ENCODE results near the gene TCTN3.
"Not testable (repeated sequence)": the region's sequence is repeated elsewhere in the genome, so short reads cannot be mapped to it uniquely, and the experiment has no call there.

Gene TCTN3, protein sequence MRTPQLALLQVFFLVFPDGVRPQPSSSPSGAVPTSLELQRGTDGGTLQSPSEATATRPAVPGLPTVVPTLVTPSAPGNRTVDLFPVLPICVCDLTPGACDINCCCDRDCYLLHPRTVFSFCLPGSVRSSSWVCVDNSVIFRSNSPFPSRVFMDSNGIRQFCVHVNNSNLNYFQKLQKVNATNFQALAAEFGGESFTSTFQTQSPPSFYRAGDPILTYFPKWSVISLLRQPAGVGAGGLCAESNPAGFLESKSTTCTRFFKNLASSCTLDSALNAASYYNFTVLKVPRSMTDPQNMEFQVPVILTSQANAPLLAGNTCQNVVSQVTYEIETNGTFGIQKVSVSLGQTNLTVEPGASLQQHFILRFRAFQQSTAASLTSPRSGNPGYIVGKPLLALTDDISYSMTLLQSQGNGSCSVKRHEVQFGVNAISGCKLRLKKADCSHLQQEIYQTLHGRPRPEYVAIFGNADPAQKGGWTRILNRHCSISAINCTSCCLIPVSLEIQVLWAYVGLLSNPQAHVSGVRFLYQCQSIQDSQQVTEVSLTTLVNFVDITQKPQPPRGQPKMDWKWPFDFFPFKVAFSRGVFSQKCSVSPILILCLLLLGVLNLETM

DNA sequence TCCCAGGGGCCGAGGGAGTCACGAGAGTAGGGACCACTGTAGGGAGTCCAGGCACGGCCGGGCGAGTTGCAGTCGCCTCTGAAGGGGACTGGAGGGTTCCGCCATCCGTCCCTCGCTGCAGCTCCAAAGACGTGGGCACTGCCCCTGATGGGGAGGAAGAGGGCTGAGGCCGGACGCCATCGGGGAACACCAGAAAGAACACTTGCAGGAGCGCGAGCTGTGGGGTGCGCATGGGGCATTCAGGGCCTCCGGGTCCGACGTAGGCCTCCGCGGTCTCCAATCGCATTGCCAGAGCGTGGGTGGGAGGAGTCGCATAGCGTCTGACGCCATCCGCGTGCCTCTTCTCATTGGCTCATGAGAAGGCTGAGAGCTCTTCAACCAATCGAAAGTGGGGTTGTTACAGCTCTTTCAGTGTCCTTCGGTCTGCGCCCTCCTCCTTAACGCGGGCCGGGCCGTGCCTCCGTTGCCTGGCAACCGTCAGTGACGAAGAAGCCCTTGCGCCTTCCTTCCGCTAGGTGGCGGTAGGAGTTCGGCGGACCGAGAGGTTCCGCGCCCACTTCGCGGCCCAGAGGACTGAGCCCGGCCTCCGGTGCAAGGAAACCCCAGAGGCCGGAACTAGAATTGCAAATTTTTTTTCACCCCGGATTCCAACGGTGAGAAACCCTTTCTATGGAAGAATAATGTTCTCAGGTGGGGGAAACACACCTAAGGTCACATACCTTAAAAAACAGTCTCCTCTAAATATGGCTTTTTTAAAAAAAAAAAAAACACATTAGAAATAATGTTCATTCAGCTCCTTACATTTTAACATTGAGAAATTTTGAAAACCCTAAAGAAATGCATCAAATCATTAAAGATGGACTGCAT lies at the start of gene TCTN3:
Gene TCTN3, minus strand, starts transcription at position 260 of the 867 bp plus-strand sequence. Its CDS starts 28 bp downstream, at position 232.
- DNase-seq = peak; percentile 85

DNA sequence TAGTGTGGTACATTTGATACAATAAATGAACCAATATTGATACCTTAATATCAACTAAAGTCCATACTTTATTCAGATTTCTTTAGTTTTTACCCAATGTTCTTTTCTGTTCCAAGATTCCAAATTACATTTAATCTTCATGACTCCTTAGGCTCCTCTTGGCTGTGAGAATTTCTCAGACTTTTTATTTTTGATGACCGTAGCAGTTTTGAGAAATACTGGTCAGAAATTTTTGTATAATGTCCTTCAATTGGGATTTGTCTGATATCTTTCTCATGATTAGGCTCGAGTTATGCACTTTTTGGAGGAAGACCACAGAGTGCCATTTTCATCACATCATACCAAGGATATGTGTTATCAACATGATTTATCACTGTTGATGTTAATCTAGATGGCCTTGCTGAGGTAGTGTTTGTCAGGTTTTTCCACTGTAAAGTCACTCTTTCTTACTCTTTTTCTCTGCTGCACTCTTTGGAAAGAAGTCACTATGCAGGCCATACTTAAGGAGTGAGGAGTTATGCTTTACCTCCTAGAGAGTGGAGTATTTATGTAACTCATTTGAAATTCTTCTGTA lies 49.3 kb upstream of the TCTN3 start:
- DNase-seq = no peak

DNA sequence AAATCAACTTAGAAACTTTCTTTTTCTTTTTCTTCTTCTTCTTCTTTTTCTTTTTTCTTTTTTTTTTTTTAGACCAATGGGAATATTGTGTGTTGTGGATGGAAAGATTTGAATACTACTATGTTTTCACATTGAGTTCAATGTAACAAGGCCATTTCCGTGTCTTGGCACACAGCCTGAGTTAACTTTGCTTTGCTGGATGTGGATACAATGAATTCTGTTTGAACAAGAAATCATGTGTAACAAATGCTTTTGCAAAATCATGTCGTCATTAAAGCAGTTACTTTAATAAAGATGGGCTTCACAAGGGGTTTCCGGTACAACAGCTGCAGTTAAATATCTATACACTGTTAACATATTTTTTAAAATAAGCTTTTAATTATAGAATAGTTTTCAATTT lies 48.8 kb upstream of the TCTN3 start:
- no peak for DNase-seq

DNA sequence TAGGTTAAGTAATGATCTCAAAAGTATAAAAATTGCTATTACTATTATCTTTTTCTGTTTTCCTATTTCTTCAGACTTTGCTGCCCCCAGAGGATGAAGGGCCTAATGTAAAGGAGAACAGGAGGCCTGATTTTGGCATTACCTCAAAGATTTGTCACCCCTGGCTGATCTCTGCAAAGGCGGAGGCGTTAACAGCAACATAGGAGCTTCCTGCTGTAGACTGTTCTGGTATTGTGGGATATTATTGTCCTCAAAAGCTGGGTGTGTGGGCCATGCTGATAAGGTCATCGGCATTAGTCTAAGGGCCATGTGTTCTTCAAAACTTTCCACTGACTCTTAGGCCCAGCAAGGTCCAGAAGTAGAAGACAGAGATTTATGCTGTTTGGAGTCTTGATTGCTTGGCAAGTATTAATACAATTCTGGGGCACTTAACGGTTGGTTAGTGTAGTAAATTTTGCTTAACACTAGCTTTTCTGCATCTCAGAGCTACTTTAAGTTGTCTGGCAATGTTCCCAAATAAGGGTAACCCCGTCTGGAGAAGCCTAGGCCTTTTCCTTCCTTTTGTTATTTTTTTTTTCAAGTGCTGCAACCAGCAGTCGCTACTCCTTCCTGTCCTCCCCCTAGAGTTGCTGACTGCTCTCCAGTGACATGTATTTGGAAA lies 48.2 kb upstream of the TCTN3 start:
- DNase-seq = peak; percentile 10

DNA sequence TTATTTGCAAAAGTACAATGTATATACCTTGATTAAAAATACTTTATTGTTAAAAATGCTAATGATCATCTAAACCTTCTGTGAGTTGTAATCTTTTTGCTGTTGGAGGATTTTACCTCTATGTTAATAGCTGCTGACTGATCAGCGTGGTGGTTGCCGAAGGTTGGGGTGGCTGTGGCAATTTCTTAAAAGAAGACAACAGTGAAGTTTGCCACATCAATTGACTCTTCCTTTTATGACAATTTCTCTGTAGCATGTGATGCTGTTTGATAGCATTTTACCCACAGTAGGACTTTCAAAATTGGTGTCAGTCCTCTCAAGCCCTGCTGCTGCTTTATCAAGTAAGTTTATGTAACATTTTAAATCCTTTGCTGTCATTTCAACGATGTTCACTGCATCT lies 45.3 kb upstream of the TCTN3 start:
- DNase-seq = no peak

DNA sequence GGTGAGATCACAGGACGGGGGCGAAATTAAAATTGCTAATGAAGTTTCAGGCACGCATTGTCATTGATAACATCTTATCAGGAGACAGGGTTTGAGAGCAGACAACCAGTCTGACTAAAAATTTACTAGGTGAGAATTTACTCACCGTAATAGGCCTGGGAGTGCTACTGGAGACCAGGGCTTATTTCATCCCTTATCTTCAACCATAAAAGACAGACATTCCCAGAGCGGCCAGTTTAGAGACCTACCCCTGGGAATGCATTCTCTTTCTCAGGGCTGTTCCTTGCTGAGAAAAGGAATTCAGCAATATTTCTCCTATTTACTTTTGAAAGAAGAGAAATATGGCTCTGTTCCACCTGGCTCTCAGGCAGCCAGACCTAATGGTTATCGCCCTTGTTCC lies 39.2 kb upstream of the TCTN3 start:
- DNase-seq = not testable (repeated sequence)

DNA sequence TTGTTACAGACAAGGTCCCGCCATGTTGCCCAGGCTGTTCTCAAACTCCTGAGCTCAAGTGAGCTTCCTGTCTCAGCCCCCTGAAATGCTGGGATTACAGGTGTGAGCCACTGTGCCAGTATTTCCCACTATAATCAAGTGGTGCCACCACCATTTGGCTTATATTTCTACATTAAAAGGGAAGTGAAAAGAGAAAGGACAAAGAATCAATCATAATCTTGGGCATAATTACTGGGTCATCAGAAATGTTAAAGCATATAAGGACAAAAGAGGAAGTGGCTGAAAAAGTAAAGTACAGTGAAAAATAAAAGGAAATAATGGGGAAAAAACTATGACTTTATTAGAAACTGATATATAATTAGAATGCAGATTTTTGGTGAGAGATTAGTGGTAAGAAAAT lies 36.5 kb upstream of the TCTN3 start:
- no peak for DNase-seq

DNA sequence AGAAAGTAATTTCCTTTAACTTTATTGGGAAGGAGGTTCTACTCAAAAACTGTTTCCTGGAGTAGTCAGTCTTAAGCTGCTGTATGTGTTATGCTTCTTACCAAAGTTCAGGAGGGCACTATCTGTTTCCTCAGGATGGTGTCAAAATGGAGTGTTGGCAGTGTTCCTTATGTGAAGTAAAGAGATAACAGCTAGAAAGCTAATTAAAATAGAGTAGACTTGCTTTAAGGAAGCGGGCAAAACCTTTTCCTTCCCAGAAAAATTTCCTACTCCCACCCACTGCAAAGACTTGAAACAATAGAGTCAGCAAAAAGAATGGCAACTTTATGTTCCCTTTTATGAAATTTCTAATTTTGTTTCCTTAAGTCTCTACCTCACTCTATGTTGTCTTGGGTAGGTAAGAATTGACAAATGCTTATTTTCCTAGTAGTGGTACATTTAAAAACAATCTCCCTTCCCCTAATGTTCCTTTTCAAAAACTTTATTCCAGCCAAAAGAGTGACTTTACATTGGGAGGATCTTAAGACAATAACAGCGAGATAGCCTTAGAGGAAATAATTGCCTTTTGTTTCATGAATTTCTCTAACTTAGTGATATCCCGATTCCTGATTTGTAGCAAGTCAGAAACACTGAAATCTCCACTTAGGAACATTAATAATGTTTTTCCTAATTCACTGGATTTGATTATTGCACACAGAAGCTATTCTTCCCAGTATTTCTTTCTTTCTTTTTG lies 35.8 kb upstream of the TCTN3 start:
- DNase-seq = no peak

DNA sequence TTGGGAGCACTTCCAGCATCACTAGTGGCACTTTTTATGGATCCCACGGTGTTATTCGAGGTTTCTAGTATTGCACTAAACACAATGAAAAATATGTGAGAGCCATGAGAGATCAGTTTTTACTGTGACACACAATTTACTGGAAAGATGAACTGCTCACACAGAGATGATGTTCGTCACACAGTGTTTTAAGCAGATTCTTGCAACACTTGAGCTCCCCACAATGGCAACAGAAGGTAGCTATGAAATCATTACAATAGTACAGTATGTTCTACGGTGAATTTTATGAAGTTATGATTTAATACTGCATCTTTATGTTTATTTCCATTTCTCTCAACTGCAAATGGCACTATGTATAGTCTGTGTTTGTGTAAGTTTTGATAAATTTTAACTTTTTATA lies 34.8 kb upstream of the TCTN3 start:
- no peak for DNase-seq

DNA sequence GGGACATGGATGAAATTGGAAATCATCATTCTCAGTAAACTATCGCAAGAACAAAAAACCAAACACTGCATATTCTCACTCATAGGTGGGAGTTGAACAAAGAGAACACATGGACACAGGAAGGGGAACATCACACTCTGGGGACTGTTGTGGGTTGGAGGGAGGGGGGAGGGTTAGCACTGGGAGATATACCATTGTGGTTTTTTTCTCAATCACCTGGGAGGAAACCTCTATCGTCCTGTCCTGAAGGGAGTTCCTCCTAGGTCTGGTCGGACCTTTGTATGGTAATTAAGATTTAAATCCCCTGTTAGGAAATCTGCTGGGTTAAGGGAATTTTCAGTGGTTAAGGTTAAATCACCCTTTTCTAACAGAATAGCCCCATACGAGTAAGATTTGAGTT lies 28.8 kb upstream of the TCTN3 start:
- not testable (repeated sequence) for DNase-seq

DNA sequence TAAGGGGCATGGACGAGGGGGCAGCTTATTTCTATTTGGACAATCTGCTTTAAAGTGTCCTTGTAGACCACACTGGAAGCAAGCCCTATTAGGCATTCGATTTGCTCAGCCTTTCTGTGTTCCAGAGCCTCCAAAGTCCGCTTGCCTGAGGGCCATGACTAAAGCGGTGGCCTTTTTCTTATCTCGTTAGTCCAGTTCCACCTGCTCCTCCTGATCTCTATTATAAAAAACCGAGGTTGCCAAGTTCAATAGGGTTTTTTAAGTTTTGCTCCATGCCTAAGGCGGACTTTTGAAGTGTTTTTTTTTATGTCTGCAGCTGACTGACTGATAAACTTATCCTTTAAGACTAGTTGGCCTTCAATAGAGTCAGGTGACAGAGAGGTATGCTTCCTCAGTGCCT lies 27.0 kb upstream of the TCTN3 start:
- not testable (repeated sequence) for DNase-seq

DNA sequence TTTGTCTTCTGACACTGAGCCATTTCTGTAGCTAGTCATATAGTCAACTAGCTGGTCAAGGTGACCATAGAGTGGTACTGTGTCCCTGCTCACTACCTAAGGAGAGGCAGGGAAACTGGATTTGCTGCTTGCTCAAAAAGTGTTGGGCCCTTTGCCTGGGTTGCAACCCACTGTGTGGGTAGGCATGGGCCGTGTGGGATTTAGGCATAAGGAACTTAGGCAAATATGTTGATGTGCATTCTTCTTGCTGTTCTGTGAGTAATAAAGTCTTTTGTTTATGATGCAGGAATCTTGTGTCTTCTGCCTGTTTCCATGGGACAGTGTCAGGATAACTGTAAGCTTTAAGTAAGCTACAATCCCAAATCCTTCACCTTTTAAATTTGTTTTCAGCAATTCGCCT lies 23.1 kb upstream of the TCTN3 start:
- DNase-seq = no peak

DNA sequence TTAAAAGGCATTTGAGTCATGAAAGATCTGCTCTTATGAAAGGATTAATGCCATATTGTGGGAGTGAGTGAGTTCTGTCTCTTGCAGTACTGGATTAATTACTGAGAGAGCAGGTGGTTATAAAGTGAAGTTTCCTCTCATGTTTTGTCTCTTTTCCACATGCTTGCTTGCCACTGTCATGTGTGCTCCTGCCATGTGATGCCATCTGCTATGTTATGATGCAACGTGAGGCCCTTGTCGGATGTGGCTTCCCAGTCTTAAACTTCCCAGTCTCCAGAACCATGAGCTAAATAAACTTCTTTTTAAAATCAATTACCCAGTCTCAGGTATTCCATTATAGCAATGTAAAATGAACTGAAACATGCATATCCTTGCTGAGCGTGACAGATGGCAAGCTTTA lies 22.7 kb upstream of the TCTN3 start:
- no peak for DNase-seq

DNA sequence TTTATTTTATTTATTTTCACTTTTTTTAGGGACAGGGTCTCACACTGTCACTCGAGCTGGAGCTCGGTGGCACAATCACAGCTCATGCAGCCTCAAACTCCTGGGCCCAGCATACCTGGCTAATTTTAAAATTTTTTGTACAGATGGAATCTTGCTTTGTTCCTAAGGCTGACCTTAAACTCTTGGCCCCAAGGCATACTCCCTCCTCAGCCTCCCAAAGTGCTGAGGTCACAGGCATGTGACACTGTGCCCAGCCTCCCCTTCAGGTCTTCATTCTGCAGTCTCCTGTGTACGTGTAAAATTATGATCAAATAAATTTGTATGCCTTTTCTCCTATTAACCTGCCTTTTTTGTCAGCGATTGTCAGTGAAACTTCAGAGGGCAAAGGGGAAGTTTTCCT lies 17.8 kb upstream of the TCTN3 start:
- no peak for DNase-seq

DNA sequence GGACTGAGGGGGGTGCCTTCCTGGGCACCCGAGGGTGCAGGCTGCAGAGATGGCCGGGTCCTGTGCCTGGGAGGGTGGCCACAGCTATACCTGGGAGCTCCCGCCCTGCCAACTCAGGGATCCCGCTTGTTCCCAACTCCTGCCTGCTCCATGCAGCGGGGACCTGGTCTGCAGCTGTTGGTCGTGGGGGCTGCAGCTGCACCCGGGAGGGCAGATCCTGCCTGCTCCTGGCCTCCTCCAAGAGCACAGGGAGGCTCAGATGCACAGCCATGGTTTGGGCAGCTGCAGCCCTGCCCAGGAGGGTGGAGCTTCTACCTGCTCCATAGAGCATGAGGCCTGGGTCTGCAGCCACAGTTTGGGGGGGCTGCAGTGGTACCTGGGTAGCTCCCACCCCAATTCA lies 13.3 kb upstream of the TCTN3 start:
- no peak for DNase-seq

DNA sequence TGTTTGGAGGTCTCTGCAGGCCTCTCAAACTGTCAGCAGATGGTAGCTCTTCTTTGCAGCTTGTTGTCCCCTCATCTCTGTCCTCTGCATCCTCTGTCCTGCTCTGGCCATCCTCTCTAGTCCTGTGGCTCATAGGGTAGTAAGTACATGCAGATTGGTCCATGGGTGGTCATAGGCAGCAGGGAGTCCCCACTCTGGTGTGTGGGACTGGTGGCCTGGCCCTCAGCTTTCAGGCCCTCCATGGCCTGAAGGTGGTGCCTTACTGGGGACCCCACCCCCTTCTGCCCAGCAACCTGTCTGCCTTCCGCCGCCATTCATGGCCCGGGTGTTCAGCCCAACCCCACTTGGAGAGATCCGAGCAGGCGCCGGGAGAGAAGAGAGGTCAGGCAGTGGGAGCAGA lies 12.8 kb upstream of the TCTN3 start:
- DNase-seq = no peak

DNA sequence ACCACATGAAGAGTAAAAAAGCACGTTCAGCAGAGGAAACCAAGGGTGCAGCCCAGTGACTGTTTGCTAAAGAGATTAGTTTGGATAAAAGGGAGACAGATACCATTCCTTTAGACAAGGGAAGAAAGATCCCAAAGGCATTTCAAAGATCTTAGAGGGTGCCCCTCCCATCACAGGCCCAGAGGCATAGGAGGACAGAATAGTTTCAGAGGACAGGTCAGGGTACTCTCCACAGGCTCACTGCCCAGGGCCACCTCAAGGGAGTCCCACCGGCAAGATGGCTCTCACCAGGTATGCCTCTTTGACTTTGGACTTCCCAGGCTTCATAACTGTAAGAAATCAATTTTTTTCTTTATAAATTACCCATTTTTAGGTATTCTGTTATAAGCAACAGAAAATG lies 4.7 kb upstream of the TCTN3 start:
- no peak for DNase-seq

DNA sequence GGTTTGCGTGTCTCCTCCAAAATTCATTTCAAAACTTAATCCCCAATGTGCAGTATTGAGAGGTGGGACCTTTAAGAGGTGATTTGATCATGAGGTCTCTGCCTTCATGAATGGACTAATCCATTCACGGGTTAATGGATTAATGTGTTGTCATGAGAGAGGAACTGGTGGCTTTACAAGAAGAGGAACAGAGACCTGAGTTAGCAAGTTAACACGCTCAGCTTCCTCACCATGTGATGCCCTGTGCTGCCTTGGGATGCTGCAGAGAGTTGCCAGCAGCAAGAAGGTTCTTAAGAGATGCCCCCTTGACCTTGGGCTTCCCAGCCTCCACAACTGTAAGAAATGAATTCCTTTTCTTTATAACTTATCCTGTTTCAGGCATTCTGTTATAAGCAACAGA lies 3.7 kb upstream of the TCTN3 start:
- no peak for DNase-seq

DNA sequence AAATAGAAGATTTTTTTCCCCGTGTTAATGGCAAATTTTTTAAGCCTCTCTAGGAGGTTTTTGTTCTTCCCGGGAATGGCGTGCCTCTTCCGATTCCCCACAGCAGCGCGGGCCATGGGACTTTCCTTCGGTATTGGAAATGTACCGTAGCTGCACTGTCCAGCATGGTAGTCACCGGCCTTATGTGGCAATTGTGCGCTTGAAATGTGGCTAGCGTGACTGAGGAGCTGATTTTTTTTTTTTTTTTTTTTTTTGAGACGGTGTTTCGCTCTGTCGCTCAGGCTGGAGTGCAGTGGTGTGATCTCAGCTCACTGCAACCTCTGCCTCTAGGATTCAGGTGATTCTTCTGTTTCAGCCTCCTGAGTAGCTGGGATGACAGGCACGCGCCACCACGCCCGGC lies 938 bp upstream of the TCTN3 start:
- DNase-seq = no peak

DNA sequence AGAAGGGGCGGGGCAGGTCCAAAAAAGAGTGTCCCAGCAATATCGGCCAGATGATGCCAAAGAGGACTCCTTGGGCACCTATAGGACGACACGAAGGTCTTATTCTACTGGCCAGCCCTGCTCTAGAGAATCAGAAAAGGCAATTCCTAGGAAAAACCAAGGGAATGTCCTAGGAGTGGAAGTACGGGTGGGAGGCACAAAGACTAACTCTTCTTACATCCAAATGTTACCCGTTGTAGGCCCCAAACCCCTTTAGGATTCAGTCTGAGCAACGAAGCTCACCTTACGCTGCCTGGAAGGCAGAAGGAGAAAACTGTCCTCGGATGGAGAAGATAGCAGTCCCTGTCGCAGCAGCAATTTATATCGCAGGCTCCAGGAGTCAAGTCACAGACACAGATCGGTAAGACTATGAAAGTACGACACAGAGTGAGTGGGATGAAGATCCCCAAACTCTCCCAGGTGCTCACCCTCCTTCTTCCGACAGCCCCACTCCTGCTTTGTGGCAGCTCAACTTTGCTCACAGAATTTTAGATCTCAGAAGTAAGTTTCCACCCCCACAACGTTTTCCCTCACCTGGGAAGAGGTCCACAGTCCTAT lies 558 bp downstream of the TCTN3 start:
- no peak for DNase-seq

DNA sequence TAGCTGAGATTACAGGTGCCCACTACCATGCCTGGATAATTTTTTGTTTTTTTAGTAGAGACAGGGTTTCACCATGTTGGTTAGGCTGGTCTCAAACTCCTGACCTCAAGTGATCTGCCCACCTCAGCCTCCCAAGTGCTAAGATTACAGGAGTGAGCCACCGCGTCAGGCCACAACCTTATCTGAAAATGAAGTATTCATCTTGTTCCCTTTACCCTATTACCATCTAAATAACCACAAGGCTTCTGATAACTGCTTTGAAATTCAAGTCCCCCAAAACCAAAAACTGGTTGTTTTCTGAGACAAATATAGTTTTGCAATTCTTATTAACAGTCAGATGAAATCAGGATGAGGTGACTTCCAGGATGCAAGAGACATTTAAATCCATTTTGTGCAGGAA lies 2.4 kb downstream of the TCTN3 start:
- DNase-seq = no peak

DNA sequence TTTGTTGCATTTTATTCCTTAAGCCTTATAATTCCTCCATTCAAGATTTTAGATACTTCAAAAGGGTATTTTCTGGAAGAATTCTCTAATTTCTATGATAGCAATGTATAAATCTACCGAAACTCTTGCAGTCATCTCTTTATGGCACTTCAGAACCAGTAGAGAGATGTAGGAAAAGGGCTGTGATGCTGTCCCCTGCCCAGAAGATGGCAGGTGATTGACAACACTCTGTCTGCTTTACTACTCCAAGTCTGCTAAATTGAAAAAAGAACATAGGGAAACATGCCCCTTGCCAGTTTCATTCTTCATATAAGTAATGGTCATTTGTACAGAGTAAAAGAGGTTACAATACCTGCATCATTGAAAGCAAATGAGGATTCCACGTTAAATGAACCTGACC lies 5.1 kb downstream of the TCTN3 start:
- DNase-seq = no peak

Data from DMS79 treated with DMSO at 0.1 percent for 48 hours (cell line).